A549 (cell line): ENCODE results near the gene TMED6. TPM values are rescaled to one million over a fixed set of nuclear protein-coding genes. Genes with fewer than 3 reads are reported as not detected.

Experiments
- ATAC-seq, 2 experiments: fragments of 200-7000 bp in 1 of 2; fragments of >200 bp in 1 of 2; cut with Nextera tagmentation in 1 of 2; cut with Tn5 transposase in 1 of 2; 3 replicates each; pipeline versions ENCODE4 v1.8.0 to v1.9.1; 2018 to 2020; ENCODE audit warnings: mild to moderate bottlenecking in 1 of 2, moderate library complexity in 1 of 2
- CTCF ChIA-PET: fragments of 300-600 bp; sonication (Branson Sonifier 250); formaldehyde crosslinking; extraction: SDS; loops from one replicate; lab custom pipeline; 2021; ENCODE audit warnings: antibody characterized with exemption, inconsistent platforms; lab: Yijun Ruan, JAX
- POLR2A ChIA-PET: fragments of 350-600 bp; formaldehyde crosslinking; extraction: SDS; loops from one replicate; lab custom pipeline; 2021; ENCODE audit warnings: antibody characterized with exemption, inconsistent platforms; lab: Yijun Ruan, JAX
- DNase-seq, 2 experiments: peaks; one replicate each; pipeline versions ENCODE4 v3.0.0 to v3.0.0-alpha.2; 2011 to 2016; ENCODE audit warnings: low read depth in 1 of 2, low spot score in 1 of 2
- FAIRE-seq: peaks from 2 replicates; lab custom pipeline; 2011; peaks lifted over from hg19 to GRCh38; lab: Jason Lieb, UNC
- H3K27ac ChIP-seq, 2 experiments: fragments of >200 bp; sonication (Bioruptor Twin); formaldehyde crosslinking; 3 replicates each; pipeline ENCODE4 v1.5.1; 2016 to 2017
- H3K4me1 ChIP-seq: fragments of >200 bp; sonication (Bioruptor Twin); formaldehyde crosslinking; 3 replicates; pipeline ENCODE4 v1.6.1; 2016
- H3K4me2 ChIP-seq: fragments of >200 bp; sonication (Bioruptor Twin); formaldehyde crosslinking; 3 replicates; pipeline ENCODE4 v1.6.1; 2016
- H3K4me3 ChIP-seq: fragments of >200 bp; sonication (Bioruptor Twin); formaldehyde crosslinking; 3 replicates; pipeline ENCODE4 v1.5.1; 2016
- H3K9me3 ChIP-seq: fragments of >200 bp; sonication (Bioruptor Twin); formaldehyde crosslinking; 3 replicates; pipeline ENCODE4 v1.6.1; 2016
- CBX2 ChIP-seq: fragments of 200-600 bp; sonication (generic); IDR thresholded peaks from 2 replicates; pipeline ENCODE4 v1.6.1; 2016; ENCODE audit warnings: low read depth, mild to moderate bottlenecking, borderline replicate concordance
- CEBPB ChIP-seq, 2 experiments: fragments of >200 bp in 1 of 2; sonication (Bioruptor Twin) in 1 of 2; formaldehyde crosslinking in 1 of 2; IDR thresholded peaks; 2 replicates each; pipeline ENCODE4 v1.6.1; 2012 to 2016
- CHD2 ChIP-seq: fragments of 150-350 bp; IDR thresholded peaks from 2 replicates; pipeline ENCODE4 v1.6.1; 2014; ENCODE audit warnings: low read length; ENCODE audit not compliant: partially characterized antibody
- CHD4 ChIP-seq: fragments of 200-600 bp; sonication (generic); IDR thresholded peaks from 2 replicates; pipeline ENCODE4 v1.6.1; 2016; ENCODE audit warnings: antibody characterized with exemption, mild to moderate bottlenecking, borderline replicate concordance
- CTCF ChIP-seq: fragments of >200 bp; sonication (Bioruptor Twin); formaldehyde crosslinking; IDR thresholded peaks from 3 replicates; pipeline ENCODE4 v1.5.1; 2016
- EHMT2 ChIP-seq: fragments of 200-600 bp; sonication (generic); IDR thresholded peaks from 2 replicates; pipeline ENCODE4 v1.6.1; 2016; ENCODE audit warnings: antibody characterized with exemption, low read depth, mild to moderate bottlenecking, moderate library complexity
- EP300 ChIP-seq, 2 experiments: fragments of >200 bp; sonication (Bioruptor Twin); formaldehyde crosslinking; IDR thresholded peaks; 2 replicates in 1 of 2; 3 replicates in 1 of 2; pipeline ENCODE4 v1.6.1; 2016 to 2017
- ESRRA ChIP-seq: fragments of 150-350 bp; IDR thresholded peaks from 2 replicates; pipeline ENCODE4 v1.6.1; 2014; ENCODE audit warnings: mild to moderate bottlenecking, low read length, borderline replicate concordance
- FOXS1 ChIP-seq: fragments of 250-450 bp; sonication (Bioruptor Pico); IDR thresholded peaks from 2 replicates; pipeline ENCODE4 v1.5.0; 2020; ENCODE audit warnings: mild to moderate bottlenecking, moderate library complexity
- GATA3 ChIP-seq: IDR thresholded peaks from 2 replicates; pipeline ENCODE4 v1.6.1; 2012; ENCODE audit warnings: borderline replicate concordance
- HES2 ChIP-seq: fragments of >200 bp; sonication (Bioruptor Twin); formaldehyde crosslinking; IDR thresholded peaks from 2 replicates; pipeline ENCODE4 v1.6.1; 2016
- HEYL ChIP-seq: fragments of 250-450 bp; sonication (Bioruptor Pico); IDR thresholded peaks from 2 replicates; pipeline ENCODE4 v1.8.0; 2021; ENCODE audit warnings: mild to moderate bottlenecking, moderate library complexity
- KDM1A ChIP-seq: fragments of 200-600 bp; sonication (generic); IDR thresholded peaks from 2 replicates; pipeline ENCODE4 v1.6.1; 2016; ENCODE audit warnings: low read depth, mild to moderate bottlenecking
- KDM5A ChIP-seq: fragments of 200-600 bp; sonication (generic); IDR thresholded peaks from 2 replicates; pipeline ENCODE4 v1.6.1; 2016; ENCODE audit warnings: antibody characterized with exemption, mild to moderate bottlenecking
- MAX ChIP-seq: IDR thresholded peaks from 2 replicates; pipeline ENCODE4 v1.6.1; 2012
- MAZ ChIP-seq: fragments of 150-350 bp; IDR thresholded peaks from 2 replicates; pipeline ENCODE4 v1.6.1; 2014; ENCODE audit warnings: antibody characterized with exemption, low read depth, low read length, borderline replicate concordance
- POLR2A ChIP-seq: IDR thresholded peaks from 2 replicates; pipeline ENCODE4 v1.6.1; 2012; ENCODE audit warnings: mild to moderate bottlenecking, low read length
- POLR2AphosphoS2 ChIP-seq: conservative IDR thresholded peaks from 2 replicates; pipeline ENCODE4 v1.6.1; 2012; ENCODE audit warnings: low read length, improper control_type of control experiment, inconsistent platforms
- RCOR1 ChIP-seq: fragments of 150-350 bp; IDR thresholded peaks from 2 replicates; pipeline ENCODE4 v1.6.1; 2014; ENCODE audit warnings: antibody characterized with exemption, low read length, low read depth
- RFX5 ChIP-seq: fragments of 450-650 bp; IDR thresholded peaks from 2 replicates; pipeline ENCODE4 v1.7.1; 2014; ENCODE audit warnings: antibody characterized with exemption, mild to moderate bottlenecking, moderate library complexity
- TFCP2L1 ChIP-seq: fragments of 250-450 bp; sonication (Bioruptor Pico); IDR thresholded peaks from 2 replicates; pipeline ENCODE4 v1.5.0; 2021; ENCODE audit warnings: mild to moderate bottlenecking
- USF2 ChIP-seq: fragments of 450-650 bp; IDR thresholded peaks from 2 replicates; pipeline ENCODE4 v1.6.1; 2014; ENCODE audit warnings: antibody characterized with exemption
- ZC3H11A ChIP-seq: fragments of 450-650 bp; IDR thresholded peaks from 2 replicates; pipeline ENCODE4 v1.6.1; 2014; ENCODE audit warnings: antibody characterized with exemption, mild to moderate bottlenecking
- ZNF302 ChIP-seq: fragments of 250-450 bp; sonication (Bioruptor Pico); IDR thresholded peaks from 2 replicates; pipeline ENCODE4 v1.9.0; 2021; ENCODE audit warnings: inconsistent platforms, mild to moderate bottlenecking, moderate library complexity
- ZSCAN20 ChIP-seq: fragments of 250-450 bp; sonication (Bioruptor Pico); IDR thresholded peaks from 2 replicates; pipeline ENCODE4 v1.8.0; 2022; ENCODE audit warnings: mild to moderate bottlenecking, moderate library complexity
- WGBS: methylation state at CpG from one replicate; pipeline ENCODE4 v1.1.6; 2017; ENCODE audit errors: missing lambda C conversion rate; 5-methylcytosine and 5-hydroxymethylcytosine counted together
- polyA plus RNA-seq, 4 experiments: library from polyadenylated mRNA; depleted of rRNA in 3 of 4; stranded (reverse); fragments of >200 nt; fragmentation: RNase III in 1 of 4; extraction: RNeasy Plus Mini Kit Qiagen cat#74134 plus additional on column Dnase treatment in 1 of 4; gene quantifications; 2 replicates in 3 of 4; 3 replicates in 1 of 4; pipeline ENCODE4 v1.2.3, GENCODE V29; 2011 to 2017

Gene TMED6
- polyA plus RNA-seq, 2 of the 4 experiments (the other 2 are of a cell fraction), result 0.19 TPM; not detected in 1

- TF ChIP-seq HES2 (no peak), KDM1A (no peak), MAX (no peak), POLR2AphosphoS2 (no peak), USF2 (no peak), TFCP2L1 (no peak), KDM5A (no peak), RFX5 (no peak), FOXS1 (no peak), MAZ (no peak)
- TF ChIP-seq, all 56 proteins: peak for 0
Observed at GRCh38 chr16:69324013-69324531, 27.5 kb downstream of the TMED6 start (continued).

- DNase-seq, result no peak
- no peak for TF ChIP-seq ESRRA
- no peak for TF ChIP-seq ZNF302 (CRISPR knock-in tag)
- TF ChIP-seq ZSCAN20 (CRISPR knock-in tag), result no peak
- no peak for TF ChIP-seq CTCF
- TF ChIP-seq FOXS1, result no peak
- TF ChIP-seq TFCP2L1, result no peak
- TF ChIP-seq CEBPB (IDR thresholded peaks at IDR 0.05), result no peak
- no peak for TF ChIP-seq EHMT2
- no peak for TF ChIP-seq GATA3
- no peak for TF ChIP-seq HEYL (CRISPR knock-in tag)
- TF ChIP-seq CBX2, result no peak
- no peak for TF ChIP-seq RFX5
- no peak for TF ChIP-seq HES2
- TF ChIP-seq RCOR1, result no peak
- no peak for TF ChIP-seq CHD4
- TF ChIP-seq CHD2, result no peak
- TF ChIP-seq POLR2A, result no peak
- no peak for TF ChIP-seq ZC3H11A
- no peak for TF ChIP-seq EP300 (IDR thresholded peaks at IDR 0.05)
- H3K4me2 ChIP-seq, result no peak overlapping the region
- WGBS, result 97% methylated on average over 5 of the region's 14 CpGs
- ChIA-PET POLR2A (interaction anchor here (0.7 kb wide), 2 partner anchors 13 to 583 kb away, joined by 3 to 4 read pairs; no protein-coding TSS in a partner anchor), CTCF (interaction anchor here (2.6 to 8.9 kb wide), 3 partner anchors 10 to 14 kb away, joined by 6 to 44 read pairs (median 31); partner anchors contain the start of genes COG8, NIP7 and VPS4A)
- H3K27ac ChIP-seq, result no peak overlapping the region
- H3K9me3 ChIP-seq, result no peaks in the 10 kb centered on the region
- no peak overlapping the region for H3K4me3 ChIP-seq
- no peak for ATAC-seq
- no peak for FAIRE-seq
- H3K4me1 ChIP-seq, result peaks cover 27% of the 10 kb centered on the region
Observed at GRCh38 chr16:69323415-69323814, 28.2 kb downstream of the TMED6 start.
